ENCODE data around the gene HDAC4.

DNA sequence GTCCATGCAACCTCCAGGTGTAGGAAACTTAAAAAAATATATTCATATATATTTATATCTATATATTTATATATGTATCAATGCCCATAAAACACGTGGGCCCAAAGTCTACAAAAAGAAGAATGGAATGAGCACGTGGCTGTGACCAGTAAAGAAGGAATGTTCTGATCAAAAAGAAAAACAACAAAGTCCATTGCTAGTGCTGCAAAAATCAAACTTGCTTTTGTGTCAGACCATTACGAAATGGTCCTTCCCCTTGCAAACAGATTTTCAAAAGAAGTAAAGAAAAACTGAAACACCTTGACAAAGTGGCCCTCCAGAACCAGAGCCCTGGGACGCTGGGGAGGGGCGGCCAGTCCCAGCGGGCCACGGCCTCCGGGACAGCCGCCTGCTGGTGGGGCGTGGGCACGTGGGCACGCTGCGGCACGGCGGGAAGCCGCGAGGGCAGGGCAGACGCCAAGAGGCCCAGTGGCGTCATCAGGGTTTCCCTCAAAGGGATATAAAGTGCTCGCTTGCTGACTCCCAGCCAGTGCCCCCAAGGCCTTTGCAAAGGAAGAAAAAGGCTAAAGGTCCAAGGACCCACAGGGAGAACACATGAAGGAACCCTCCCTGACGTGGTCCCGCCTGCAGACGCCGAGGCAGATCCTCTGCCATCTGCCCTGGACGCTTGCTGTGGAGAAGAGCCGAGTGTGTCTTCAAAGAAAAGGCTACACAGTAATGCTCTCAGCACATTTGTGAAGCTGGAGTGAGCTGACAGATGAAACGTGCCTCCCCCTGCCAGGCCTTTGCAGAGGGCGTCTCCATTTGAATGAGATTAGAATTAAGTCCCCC lies 351.2 kb downstream of the HDAC4 start:
- TF ChIP-seq, protein P1, sequence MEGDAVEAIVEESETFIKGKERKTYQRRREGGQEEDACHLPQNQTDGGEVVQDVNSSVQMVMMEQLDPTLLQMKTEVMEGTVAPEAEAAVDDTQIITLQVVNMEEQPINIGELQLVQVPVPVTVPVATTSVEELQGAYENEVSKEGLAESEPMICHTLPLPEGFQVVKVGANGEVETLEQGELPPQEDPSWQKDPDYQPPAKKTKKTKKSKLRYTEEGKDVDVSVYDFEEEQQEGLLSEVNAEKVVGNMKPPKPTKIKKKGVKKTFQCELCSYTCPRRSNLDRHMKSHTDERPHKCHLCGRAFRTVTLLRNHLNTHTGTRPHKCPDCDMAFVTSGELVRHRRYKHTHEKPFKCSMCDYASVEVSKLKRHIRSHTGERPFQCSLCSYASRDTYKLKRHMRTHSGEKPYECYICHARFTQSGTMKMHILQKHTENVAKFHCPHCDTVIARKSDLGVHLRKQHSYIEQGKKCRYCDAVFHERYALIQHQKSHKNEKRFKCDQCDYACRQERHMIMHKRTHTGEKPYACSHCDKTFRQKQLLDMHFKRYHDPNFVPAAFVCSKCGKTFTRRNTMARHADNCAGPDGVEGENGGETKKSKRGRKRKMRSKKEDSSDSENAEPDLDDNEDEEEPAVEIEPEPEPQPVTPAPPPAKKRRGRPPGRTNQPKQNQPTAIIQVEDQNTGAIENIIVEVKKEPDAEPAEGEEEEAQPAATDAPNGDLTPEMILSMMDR (IDR thresholded peaks at IDR 0.05): no peak
- TF ChIP-seq POLR2AphosphoS5 (IDR thresholded peaks at IDR 0.05): no peak

All from stomach (tissue), 4 donors.